Spleen (tissue), 11 donors: ENCODE results near the gene ASB3. TPM values are rescaled to one million over a fixed set of nuclear protein-coding genes. Genes with fewer than 3 reads are reported as not detected.

ENCODE experiments used
- DNase-seq: peaks from one replicate; pipeline ENCODE4 v3.0.0-alpha.2; 2020
- H3K27ac ChIP-seq, 8 donors: fragments of 200-600 bp; sonication (generic) in 7 of 8; 1 replicate in 4 of 8; 2 replicates in 4 of 8; pipeline versions ENCODE4 v1.5.0 to v1.8.0; 2016 to 2021; ENCODE audit warnings: inconsistent platforms in 4 of 8, mild to moderate bottlenecking in 4 of 8, moderate library complexity in 1 of 8
- H3K27me3 ChIP-seq, 7 donors: fragments of 200-600 bp; sonication (generic) in 6 of 7; replicated peaks in 1 of 7; 1 replicate in 4 of 7; 2 replicates in 3 of 7; pipeline versions ENCODE4 v1.5.0 to v1.8.0; 2016 to 2021; ENCODE audit warnings: inconsistent platforms in 3 of 7, mild to moderate bottlenecking in 1 of 7
- H3K36me3 ChIP-seq, 6 donors: fragments of 200-600 bp; sonication (generic) in 5 of 6; 1 replicate in 4 of 6; 2 replicates in 2 of 6; pipeline versions ENCODE4 v1.5.0 to v1.8.0; 2016 to 2021; ENCODE audit warnings: inconsistent platforms in 2 of 6
- H3K4me1 ChIP-seq, 6 donors: fragments of 200-600 bp; sonication (generic) in 5 of 6; 1 replicate in 3 of 6; 2 replicates in 3 of 6; pipeline versions ENCODE4 v1.5.0 to v1.8.0; 2016 to 2021; ENCODE audit warnings: inconsistent platforms in 3 of 6
- H3K4me3 ChIP-seq, 8 donors: fragments of 200-600 bp; sonication (generic) in 7 of 8; 1 replicate in 4 of 8; 2 replicates in 4 of 8; pipeline versions ENCODE4 v1.5.0 to v1.8.0; 2016 to 2021; ENCODE audit warnings: inconsistent platforms in 4 of 8, mild to moderate bottlenecking in 4 of 8, moderate library complexity in 2 of 8
- H3K9me3 ChIP-seq, 8 donors: fragments of 200-600 bp; sonication (generic) in 7 of 8; 1 replicate in 4 of 8; 2 replicates in 4 of 8; pipeline versions ENCODE4 v1.5.0 to v1.8.0; 2016 to 2021; ENCODE audit warnings: inconsistent platforms in 4 of 8
- CTCF ChIP-seq, 11 experiments: fragments of 200-600 bp in 7 of 11; fragments of 450-650 bp in 4 of 11; sonication (generic) in 4 of 11; IDR thresholded peaks in 8 of 11; conservative IDR thresholded peaks in 3 of 11; 1 replicate in 7 of 11; 2 replicates in 4 of 11; pipeline versions ENCODE4 v1.4.0 to v1.8.0; 2016 to 2021; ENCODE audit warnings: antibody characterized with exemption in 11 of 11, inconsistent platforms in 4 of 11, mild to moderate bottlenecking in 1 of 11
- POLR2A ChIP-seq, 3 donors: fragments of 450-650 bp; IDR thresholded peaks; one replicate each; pipeline ENCODE4 v1.5.1; 2017; ENCODE audit warnings: antibody characterized with exemption in 3 of 3, mild to moderate bottlenecking in 1 of 3
- POLR2AphosphoS5 ChIP-seq, 3 donors: sonication (generic); formaldehyde crosslinking; IDR thresholded peaks; one replicate each; pipeline ENCODE4 v1.5.1; 2017; ENCODE audit warnings: antibody characterized with exemption in 3 of 3
- WGBS, 5 donors: extraction: QIAGEN DNeasy Blood & Tissue Kit in 3 of 5; methylation state at CpG; one replicate each; pipeline versions ENCODE4 v1.1.5 to v1.1.7; 2013 to 2018; 5-methylcytosine and 5-hydroxymethylcytosine counted together
- intact Hi-C: fragments of 100-400 bp; cut with DNase I; formaldehyde crosslinking; loops from one replicate; pipeline ENCODE4 v1.15.0; 2023; ENCODE audit warnings: low total_unique reads
- polyA plus RNA-seq, 3 donors: library from polyadenylated mRNA; stranded (reverse); fragments of 200-250 nt; gene quantifications; one replicate each; pipeline ENCODE4 v1.2.1, GENCODE V29; 2013
- total RNA-seq, 7 donors: library from RNA; depleted of rRNA in 3 of 7; stranded (reverse); fragments of >200 nt in 3 of 7; fragmentation: NEBNext Ultra II Directional in 4 of 7; extraction: Animal tissue kit (Norgen Biotek cat#: 25700) in 4 of 7; gene quantifications; one replicate each; pipeline versions ENCODE4 v1.1.0 to v1.2.1, GENCODE V29; 2016 to 2021
- donor health status: healthy with polysubstance abuse.
- donor health status: DM: no; HTN: no; CAD: no; lungs with moderate emphysema.
- donor health status: DM: no; HTN: no; CAD: no.
- donor health status: Bipolar disorder and iron deficiency.
- donor health status: healthy.
- donor health status: DM: no; HTN: no; CAD: no.
- donor health status: DM: yes; HTN: yes; CAD: no.

ASB3 gene
- total and polyA plus RNA-seq, 10 donors = 7.7 to 28.1 (median 20.5) TPM

DNA sequence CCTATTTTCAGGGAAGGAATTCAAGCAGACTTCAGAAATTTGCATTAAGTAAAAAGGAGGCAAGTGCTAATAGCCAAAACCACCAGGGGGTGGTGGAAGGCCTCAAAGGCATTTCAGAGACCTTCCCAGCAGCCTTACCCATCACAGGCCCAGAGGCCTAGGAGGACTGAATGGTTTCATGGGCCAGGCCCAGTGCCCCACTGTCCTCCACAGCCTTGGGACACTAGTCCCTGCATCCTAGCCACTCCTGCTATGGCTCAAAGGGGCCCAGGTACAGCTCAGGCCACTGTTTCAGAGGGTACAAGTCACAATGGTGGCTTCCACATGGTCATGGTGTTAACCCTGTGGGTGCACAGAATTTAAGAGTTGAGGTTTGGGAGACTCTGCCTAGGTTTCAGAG, 77.8 kb downstream of the ASB3 start:
- no peak for DNase-seq
- TF ChIP-seq POLR2A (IDR thresholded peaks at IDR 0.05) = no peak
- no peak for TF ChIP-seq POLR2AphosphoS5 (IDR thresholded peaks at IDR 0.05)
- Histone ChIP-seq H3K27ac (no peak overlapping the region), H3K4me1 (no peaks in the 10 kb centered on the region), H3K4me3 (no peak overlapping the region), H3K9me3 (peaks cover 0 to 20% (median 16%) of the 10 kb centered on the region in 8 donors), H3K36me3 (peaks cover 0 to 83% (median 38%) of the 10 kb centered on the region in 6 donors), H3K27me3 (no peaks in the 10 kb centered on the region)
- intact Hi-C loops = no loop called here

- Histone ChIP-seq H3K4me1 (no peaks in the 10 kb centered on the region), H3K9me3 (no peaks in the 10 kb centered on the region), H3K27me3 (no peaks in the 10 kb centered on the region), H3K27ac (no peak overlapping the region), H3K4me3 (no peak overlapping the region), H3K36me3 (peaks cover 0 to 50% (median 14%) of the 10 kb centered on the region in 6 donors)
- no peak for TF ChIP-seq POLR2A (IDR thresholded peaks at IDR 0.05)
- TF ChIP-seq CTCF (IDR thresholded peaks at IDR 0.05 in 8 of 11, conservative IDR thresholded peaks at IDR 0.05 in 3 of 11) = no peak
- no peak for TF ChIP-seq POLR2AphosphoS5 (IDR thresholded peaks at IDR 0.05)
- 96 to 100% (median 97%) methylated on average over 2 of the region's 2 CpGs for WGBS, 5 donors
- DNase-seq = no peak
- intact Hi-C loops = no loop called here
Measured at GRCh38 chr2:53701221-53701620, 85.5 kb downstream of the ASB3 start.

DNA sequence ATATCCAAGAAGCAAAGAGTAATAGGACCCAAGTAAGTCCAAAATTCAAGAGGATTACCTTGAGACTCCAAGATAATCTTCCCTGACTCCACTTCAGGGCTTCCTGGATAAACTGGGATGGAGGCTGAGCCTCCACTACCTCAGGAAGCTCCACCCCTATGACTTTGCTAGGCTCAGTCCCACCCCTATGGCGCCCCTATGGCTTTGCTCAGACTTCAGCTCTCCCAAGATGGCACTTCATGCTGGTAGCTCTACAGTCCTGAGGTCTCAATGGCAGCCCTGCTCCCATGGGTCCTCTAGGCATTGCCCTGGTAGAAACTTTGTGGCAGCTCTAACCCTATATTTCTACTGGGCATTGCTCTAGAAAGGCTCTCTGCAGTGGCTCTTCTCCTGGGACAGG, 89.1 kb downstream of the ASB3 start:
- no peaks in the 10 kb centered on the region for H3K4me1 ChIP-seq
- TF ChIP-seq POLR2AphosphoS5 (IDR thresholded peaks at IDR 0.05) (no peak), POLR2A (IDR thresholded peaks at IDR 0.05) (no peak), CTCF (IDR thresholded peaks at IDR 0.05 in 8 of 11, conservative IDR thresholded peaks at IDR 0.05 in 3 of 11) (no peak)
- H3K27ac ChIP-seq = no peak overlapping the region
- no peaks in the 10 kb centered on the region for H3K27me3 ChIP-seq
- H3K36me3 ChIP-seq = peaks cover 0 to 61% (median 18%) of the 10 kb centered on the region in 6 donors
- 80 to 100% (median 97%) methylated on average over 1 of the region's 1 CpG for WGBS, 5 donors
- DNase-seq = no peak
- H3K9me3 ChIP-seq = no peaks in the 10 kb centered on the region
- H3K4me3 ChIP-seq = no peak overlapping the region
- intact Hi-C loops = no loop called here

DNA sequence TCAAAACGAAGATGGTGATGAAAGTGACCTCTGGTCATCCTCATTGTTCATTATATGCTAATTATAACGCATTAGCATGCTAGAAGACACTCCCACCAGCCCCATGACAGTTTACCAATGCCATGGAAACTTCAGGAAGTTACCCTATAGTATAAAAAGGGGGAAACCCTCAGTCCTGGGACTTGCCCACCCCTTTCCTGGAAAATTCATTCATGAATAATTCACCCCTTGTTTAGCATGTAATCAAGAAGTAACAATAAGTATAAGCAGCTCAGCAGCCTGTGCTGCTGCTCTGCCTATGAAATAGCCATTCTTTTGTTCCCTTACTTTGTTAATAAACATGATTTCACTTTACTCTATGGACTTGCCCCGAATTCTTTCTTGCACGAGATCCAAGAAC, 89.7 kb downstream of the ASB3 start:
- DNase-seq = no peak
- Histone ChIP-seq H3K4me3 (no peak overlapping the region), H3K27ac (no peak overlapping the region), H3K36me3 (peaks cover 0 to 67% (median 18%) of the 10 kb centered on the region in 6 donors), H3K9me3 (no peaks in the 10 kb centered on the region), H3K4me1 (no peaks in the 10 kb centered on the region), H3K27me3 (no peaks in the 10 kb centered on the region)
- TF ChIP-seq POLR2A (IDR thresholded peaks at IDR 0.05) (no peak), POLR2AphosphoS5 (IDR thresholded peaks at IDR 0.05) (no peak), CTCF (IDR thresholded peaks at IDR 0.05 in 8 of 11, conservative IDR thresholded peaks at IDR 0.05 in 3 of 11) (no peak)
- intact Hi-C loops = no loop called here
- WGBS, 5 donors = 90 to 98% (median 95%) methylated on average over 4 of the region's 4 CpGs

- Histone ChIP-seq H3K27ac (no peak overlapping the region), H3K4me3 (no peak overlapping the region), H3K4me1 (no peaks in the 10 kb centered on the region), H3K36me3 (peaks cover 0 to 77% (median 24%) of the 10 kb centered on the region in 6 donors), H3K27me3 (no peaks in the 10 kb centered on the region), H3K9me3 (no peaks in the 10 kb centered on the region)
- intact Hi-C loops = no loop called here
- 94 to 96% (median 96%) methylated on average over 4 of the region's 4 CpGs for whole genome bisulfite sequencing, 5 donors
- TF ChIP-seq CTCF (IDR thresholded peaks at IDR 0.05 in 8 of 11, conservative IDR thresholded peaks at IDR 0.05 in 3 of 11) (no peak), POLR2AphosphoS5 (IDR thresholded peaks at IDR 0.05) (no peak), POLR2A (IDR thresholded peaks at IDR 0.05) (no peak)
- no peak for DNase-seq
Measured at GRCh38 chr2:53695575-53695974, 91.2 kb downstream of the ASB3 start.
